NK-92 treated with Interleukin-12 subunit alpha and Interleukin-12 subunit beta, amount 100 ng/mL, for 24 hours (cell line): Measurements from ENCODE around the gene TSBP1.

Experiments
- DNase-seq: peaks from one replicate; lab custom pipeline; 2025; lab: John Stamatoyannopoulos, UW

Gene TSBP1, protein sequence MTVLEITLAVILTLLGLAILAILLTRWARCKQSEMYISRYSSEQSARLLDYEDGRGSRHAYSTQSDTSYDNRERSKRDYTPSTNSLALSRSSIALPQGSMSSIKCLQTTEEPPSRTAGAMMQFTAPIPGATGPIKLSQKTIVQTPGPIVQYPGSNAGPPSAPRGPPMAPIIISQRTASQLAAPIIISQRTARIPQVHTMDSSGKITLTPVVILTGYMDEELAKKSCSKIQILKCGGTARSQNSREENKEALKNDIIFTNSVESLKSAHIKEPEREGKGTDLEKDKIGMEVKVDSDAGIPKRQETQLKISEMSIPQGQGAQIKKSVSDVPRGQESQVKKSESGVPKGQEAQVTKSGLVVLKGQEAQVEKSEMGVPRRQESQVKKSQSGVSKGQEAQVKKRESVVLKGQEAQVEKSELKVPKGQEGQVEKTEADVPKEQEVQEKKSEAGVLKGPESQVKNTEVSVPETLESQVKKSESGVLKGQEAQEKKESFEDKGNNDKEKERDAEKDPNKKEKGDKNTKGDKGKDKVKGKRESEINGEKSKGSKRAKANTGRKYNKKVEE

DNA sequence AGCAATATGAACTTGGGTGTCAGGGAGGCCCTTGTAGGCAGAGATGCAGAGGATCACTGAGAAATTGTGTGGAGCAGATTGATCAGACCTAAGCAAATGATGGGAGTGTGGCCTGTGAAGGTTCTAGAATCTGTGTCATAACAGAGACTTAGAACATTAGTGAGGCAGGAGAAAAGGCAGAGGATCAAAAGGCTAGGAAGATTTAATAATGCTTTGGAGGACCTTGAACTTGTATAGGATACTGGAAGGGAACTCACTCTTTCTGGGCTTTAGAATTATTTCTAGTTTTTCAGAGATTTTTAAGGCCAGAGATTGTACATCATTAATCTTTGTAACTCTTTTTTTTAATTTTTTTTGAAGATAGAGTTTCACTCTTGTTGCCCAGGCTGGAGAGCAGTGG is at the start of gene TSBP1:
TSBP1 (minus strand) TSS at position 101 of the 400 bp plus-strand sequence. CDS start 197 bp downstream, outside the sequence.
- no peak for DNase-seq

DNA sequence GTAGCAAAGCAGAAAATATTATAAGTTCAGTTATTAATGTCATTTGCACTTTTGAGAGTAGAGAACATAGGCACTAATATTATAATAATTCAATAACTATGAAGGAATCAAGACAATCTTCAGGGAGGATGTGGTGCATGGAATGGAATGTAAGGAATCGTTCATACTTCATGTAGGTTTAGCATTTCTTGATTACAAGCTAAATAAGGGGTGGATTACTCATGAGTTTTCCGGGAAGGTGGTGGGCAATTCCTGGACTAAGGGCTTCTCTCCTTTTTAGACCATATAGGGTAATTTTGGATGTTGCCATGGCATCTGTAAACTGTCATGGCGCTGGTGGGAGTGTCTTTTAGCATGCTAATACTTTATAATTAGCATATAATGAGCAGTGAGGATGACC is 44.3 kb upstream of the TSBP1 start:
- DNase-seq = no peak

DNA sequence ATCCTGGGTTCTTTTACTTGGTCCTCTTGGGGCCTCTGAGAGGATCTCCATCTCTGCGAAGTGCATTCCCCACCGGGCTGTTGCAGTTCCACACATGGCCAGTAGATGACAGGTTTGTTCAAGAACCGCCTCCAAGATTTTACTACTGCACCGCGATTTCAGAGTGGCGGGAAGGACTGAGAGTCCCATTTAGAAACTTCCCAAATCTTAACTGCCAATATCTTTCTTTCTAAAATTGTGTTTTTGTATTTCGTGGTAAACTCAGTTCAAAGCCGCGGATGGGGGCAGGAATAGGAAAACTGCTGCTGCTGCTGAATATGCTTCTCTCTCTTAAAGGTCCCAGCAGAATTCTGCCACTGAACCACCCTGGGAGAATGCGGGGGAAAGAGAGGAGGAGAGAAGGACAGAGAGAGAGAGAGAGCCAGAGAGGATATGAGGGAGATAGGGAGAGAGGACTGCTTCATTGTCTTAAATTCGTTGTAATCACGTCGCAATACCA is 43.9 kb upstream of the TSBP1 start:
- peak; percentile 38 for DNase-seq

GRCh38 chr6:32413427-32414047 is 41.8 kb upstream of the TSBP1 start:
- peak; percentile 32 for DNase-seq

DNA sequence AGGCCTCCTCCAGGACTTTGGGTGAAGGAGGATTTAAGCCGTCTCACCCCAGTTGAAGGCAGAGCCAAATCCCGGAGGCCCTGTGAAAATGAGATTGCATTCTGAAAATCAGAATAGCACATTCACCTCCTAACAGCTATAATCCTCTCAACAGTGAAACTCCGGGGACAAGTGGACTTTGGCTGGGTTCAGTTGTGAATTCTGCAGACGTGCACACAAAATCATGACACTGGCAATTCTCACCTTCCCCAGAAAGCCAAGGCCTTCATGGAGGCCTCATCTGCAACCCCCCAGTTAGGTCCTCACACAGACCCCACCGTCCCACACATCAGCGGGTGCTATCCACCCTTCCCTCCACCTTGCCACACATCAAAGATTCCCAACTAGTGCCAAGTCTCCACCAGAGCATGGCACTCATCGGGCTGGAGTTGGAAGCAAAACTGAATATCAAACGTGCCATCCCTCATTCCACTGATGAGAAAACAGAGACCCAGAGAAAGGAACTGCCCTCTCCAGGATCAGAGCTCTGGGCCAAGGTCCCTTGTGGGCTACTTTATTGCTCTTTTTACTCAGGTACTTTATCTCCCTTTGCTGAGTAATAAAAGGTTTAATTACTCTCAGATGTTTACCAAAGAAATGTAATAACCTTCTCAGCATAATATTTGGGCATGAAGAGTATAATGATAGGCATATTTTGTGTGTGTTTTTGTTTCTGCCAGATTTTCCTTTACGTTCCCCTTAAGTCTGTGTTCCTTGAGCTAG is 40.0 kb upstream of the TSBP1 start:
- no peak for DNase-seq

DNA sequence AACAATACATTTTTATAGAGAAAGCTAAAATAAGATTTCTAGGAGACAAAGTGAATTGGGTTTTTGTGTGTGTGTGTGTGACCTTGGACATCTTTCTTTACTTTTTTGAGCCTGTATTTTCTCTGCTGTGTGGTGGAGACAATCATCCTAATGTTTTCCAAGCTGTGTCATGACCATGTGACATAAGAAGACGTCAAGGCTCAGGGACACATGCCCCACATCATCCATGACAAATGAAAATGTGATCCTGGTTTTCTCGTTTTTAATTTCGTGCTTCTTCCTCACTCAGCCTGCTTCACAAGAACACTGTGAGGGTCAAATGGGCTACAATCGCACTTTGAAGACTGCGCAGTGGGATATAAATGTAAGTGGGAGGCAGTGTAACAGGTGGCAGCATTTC is 39.2 kb upstream of the TSBP1 start:
- DNase-seq = no peak

- no peak for DNase-seq
Observed at GRCh38 chr6:32406857-32407256, 35.2 kb upstream of the TSBP1 start, which contains the start of gene BTNL2. Gene BTNL2, minus strand, starts transcription at chr6:32407181. Its CDS starts 58 bp downstream, at chr6:32407123.

DNA sequence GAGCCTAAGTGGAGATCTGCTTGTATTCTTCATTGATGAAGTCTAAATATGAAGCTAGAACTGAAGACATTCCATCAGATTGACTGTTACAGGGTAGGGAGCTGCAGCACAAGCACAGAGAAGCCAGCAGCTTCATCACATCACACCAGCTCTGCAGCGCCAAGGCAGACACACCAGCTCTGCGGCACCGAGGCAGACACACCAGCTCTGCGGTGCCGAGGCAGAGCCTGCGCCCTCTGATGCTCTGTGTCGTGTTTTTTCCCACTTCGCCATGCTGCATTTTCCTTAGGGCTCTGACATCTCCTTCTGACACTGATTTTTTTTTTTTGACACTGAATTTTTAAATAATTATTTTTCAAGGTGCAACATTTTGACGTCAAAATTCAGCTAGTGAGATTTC is 34.5 kb upstream of the TSBP1 start:
- DNase-seq = no peak

GRCh38 chr6:32405656-32406055 is 34.0 kb upstream of the TSBP1 start:
- DNase-seq = no peak

DNA sequence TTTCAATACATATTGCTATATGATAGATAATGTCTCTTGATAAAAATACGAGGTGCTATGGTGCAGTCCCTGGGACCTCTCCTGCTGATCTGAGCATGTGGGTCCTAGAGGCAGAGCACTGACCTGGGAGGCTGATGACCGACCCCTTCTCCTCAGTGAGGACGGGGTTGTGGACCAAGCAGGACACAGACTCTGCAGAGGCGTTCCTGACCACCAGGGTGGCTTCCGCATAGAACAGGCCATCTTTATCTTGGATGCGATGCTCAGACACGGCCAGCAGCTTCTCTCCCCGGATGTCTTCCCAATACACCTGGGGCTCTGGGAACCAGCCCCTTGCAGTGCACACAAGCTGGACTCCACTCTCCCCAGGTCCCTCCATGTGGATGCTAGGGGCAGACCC is 31.1 kb upstream of the TSBP1 start:
- no peak for DNase-seq

DNA sequence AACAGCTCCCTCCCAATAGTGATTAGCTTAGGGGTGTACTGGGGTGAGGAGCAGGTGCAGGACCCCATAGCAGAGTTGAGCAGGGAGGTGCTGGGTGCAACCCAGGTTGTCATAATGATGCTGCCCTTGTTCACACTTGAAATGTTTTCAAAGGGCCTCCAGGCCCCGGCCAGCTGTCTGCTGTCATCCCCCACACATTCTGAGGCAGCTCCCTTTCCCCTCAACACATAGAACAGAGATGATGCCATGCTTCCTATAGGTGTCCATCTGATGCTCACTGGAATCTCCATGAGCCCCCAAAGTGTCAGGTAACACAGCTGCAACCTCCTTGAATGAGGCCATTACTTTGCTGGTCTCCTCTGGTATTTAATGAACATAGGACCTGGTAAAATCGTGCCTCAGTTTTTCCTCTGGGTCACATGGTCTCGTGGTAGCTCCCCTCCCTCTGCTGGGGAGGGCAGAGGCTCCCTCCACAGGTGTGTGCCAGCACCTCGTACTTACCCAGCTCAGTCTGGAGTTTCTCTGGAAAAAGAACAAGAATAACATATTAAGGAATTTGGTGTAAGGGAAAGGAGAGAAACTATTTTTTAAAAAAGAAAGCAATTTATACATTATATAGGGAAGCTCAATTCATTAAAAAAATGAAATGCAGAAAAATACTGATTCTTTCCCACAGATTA is 29.7 kb upstream of the TSBP1 start:
- no peak for DNase-seq

DNA sequence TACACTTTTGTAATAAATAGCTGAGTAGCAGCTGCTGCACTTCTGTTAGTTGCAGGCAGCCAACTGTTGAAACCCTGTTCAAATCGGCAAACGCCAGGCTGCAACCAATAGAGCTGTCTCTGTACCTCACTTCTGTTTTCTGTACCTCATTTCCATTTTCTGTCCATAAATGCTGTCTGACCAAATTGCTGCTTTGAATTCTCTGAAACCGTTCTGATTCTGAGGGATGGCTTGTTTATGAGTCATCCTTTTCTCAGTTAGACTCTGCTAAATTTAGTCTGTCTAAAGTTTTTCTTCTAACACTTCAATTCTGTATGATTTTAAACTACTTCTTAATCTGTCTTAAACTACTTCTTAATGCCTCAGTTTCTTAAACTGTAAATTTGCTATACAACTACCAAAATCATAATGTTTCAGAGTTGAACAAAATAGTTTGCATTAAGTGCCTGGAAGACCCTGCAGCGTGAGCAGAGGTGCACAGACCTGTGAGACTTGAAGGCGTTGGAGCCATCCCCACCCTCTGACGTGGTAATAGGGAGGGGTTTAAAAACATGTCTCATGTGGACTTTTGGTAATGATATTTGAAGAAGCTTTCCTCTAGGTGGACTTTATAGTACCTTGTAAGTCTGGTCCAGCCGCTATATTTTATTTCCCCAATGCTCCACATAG is 25.7 kb upstream of the TSBP1 start:
- DNase-seq = no peak

DNA sequence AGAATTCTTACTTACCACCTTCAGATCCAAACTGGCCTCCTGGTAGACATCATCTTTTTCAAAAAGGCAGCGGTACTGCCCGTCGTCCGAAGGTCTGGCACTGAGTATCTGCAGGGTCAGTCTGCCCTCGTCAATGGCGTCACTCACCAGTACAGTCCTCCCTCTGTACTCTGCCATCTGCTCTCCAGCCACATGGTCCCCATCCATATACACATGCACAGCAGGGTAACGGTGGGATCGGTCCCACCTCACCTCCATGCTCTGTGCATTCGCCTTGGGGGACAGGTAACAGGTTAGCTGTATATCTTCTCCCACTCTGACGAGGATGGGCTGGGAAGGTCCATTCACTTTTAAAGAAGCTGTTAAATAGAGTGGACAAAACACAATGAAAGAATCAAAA is 24.3 kb upstream of the TSBP1 start:
- DNase-seq = no peak

- DNase-seq = no peak
Observed at GRCh38 chr6:32393665-32394420, 22.1 kb upstream of the TSBP1 start.

- DNase-seq = no peak
Observed at GRCh38 chr6:32391505-32391904, 19.8 kb upstream of the TSBP1 start.

GRCh38 chr6:32387589-32388340 is 16.1 kb upstream of the TSBP1 start:
- DNase-seq = no peak

DNA sequence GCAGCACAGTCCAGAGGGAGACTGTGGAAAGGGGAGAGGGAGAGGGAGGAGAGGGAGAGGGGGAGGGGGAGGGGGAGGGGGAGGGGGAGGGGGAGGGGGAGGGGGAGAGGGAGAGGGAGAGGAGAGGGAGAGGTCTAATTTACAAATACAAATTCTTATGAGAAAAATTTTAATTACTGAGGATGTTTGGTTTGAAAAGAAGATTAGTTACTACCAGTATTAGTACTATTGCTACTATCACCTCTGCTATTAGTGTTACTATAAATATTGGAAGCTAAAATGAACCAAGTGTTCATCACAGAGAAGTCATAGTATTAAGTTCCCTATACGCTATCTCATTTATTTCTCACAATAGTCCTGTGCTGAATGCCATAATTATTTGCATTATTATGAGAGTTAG is 14.3 kb upstream of the TSBP1 start:
- no peak for DNase-seq

DNA sequence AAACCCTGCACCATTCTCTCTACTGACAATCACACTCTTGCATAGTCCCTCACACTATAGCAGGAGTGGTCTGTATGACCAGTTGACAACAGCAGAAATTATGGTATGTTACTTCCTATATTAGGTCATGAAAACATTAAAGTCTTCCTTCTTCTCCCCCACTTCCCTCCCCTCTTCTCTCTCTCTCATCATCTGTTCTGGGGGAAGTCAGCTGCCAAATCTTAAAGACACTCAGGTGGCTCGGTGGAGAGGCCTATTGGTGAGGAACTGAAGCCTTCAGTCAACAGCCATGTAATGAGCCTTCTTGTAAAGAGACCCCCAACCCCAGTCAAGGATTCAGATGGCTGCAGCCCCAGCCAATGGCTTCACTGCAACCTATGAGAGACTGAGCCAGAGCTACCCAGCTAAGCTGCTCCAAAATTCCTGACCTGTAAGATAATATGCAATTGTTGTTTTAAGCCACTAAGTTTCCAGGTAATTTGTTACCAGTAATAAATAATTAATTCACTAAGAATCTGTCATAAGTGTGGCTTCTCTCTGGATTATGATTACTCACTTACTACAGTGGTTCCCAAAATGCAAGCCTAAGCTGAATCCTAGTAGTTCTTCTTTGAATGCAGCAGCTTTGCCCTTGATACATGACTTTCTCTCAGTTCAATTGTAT is 11.2 kb upstream of the TSBP1 start:
- DNase-seq = no peak

GRCh38 chr6:32379545-32379944 is 7.8 kb upstream of the TSBP1 start:
- DNase-seq = no peak
